Neural cell (in vitro differentiated cells): ENCODE measurements around the gene PRDM8. TPM values are rescaled to one million over a fixed set of nuclear protein-coding genes. Genes with fewer than 3 reads are reported as not detected.

Experiments
- H2AFZ ChIP-seq: fragments of 200-600, 300-800 bp; sonication (generic), shearing (Covaris generic); 2 replicates; pipeline ENCODE4 v1.6.0; 2014; ENCODE audit warnings: low read depth, mild to moderate bottlenecking, antibody characterized with exemption, low read length, moderate library complexity
- H3F3A ChIP-seq: fragments of 200-600 bp; shearing (Covaris generic); 2 replicates; pipeline ENCODE4 v1.6.1; 2016; ENCODE audit warnings: mild to moderate bottlenecking, moderate library complexity, mixed read lengths, antibody characterized with exemption, low read length; ENCODE audit not compliant: insufficient read depth, poor library complexity, severe bottlenecking
- H3K27ac ChIP-seq: fragments of 200-600, 300-800 bp; sonication (generic), shearing (Covaris generic); 2 replicates; pipeline ENCODE4 v1.5.1; 2014; ENCODE audit warnings: mild to moderate bottlenecking, low read length, moderate library complexity
- H3K27me3 ChIP-seq: fragments of 300-800, 200-600 bp; sonication (generic), shearing (Covaris generic); 2 replicates; pipeline ENCODE4 v1.6.0; 2014; ENCODE audit warnings: mild to moderate bottlenecking, low read depth, low read length, moderate library complexity; ENCODE audit not compliant: insufficient read depth
- H3K36me3 ChIP-seq: fragments of 300-800, 200-600 bp; sonication (generic), shearing (Covaris generic); 2 replicates; pipeline ENCODE4 v1.5.1; 2014; ENCODE audit warnings: mild to moderate bottlenecking, antibody characterized with exemption, low read length, moderate library complexity; ENCODE audit not compliant: insufficient read depth
- H3K4me2 ChIP-seq: fragments of 300-800, 200-600 bp; sonication (generic), shearing (Covaris generic); 2 replicates; pipeline ENCODE4 v1.6.0; 2014; ENCODE audit warnings: mild to moderate bottlenecking, low read length
- H3K4me3 ChIP-seq: fragments of 300-800, 200-600 bp; sonication (generic), shearing (Covaris generic); 2 replicates; pipeline ENCODE4 v1.5.1; 2014; ENCODE audit warnings: mild to moderate bottlenecking, low read length, moderate library complexity
- H3K79me2 ChIP-seq: fragments of 200-600 bp; shearing (Covaris generic); replicated peaks from 2 replicates; pipeline ENCODE4 v1.6.0; 2014; ENCODE audit warnings: mild to moderate bottlenecking, low read length, moderate library complexity; ENCODE audit not compliant: insufficient read depth
- H3K9ac ChIP-seq: fragments of 300-800, 200-600 bp; sonication (generic), shearing (Covaris generic); 2 replicates; pipeline ENCODE4 v1.6.1; 2016; ENCODE audit warnings: mild to moderate bottlenecking, low read length, mixed read lengths
- H3K9me2 ChIP-seq: fragments of 200-600 bp; shearing (Covaris generic); 2 replicates; pipeline ENCODE4 v1.6.1; 2016; ENCODE audit warnings: mild to moderate bottlenecking, low read length, mixed read lengths; ENCODE audit not compliant: insufficient read depth
- H3K9me3 ChIP-seq: fragments of 200-600, 300-800 bp; sonication (generic), shearing (Covaris generic); 2 replicates; pipeline ENCODE4 v1.6.1; 2016; ENCODE audit warnings: mild to moderate bottlenecking, mixed run types, low read length, moderate library complexity, mixed read lengths
- H4K20me1 ChIP-seq: fragments of 200-600 bp; shearing (Covaris generic); 2 replicates; pipeline ENCODE4 v1.6.1; 2016; ENCODE audit warnings: mild to moderate bottlenecking, mixed run types; ENCODE audit not compliant: insufficient read depth
- EP300 ChIP-seq: fragments of 450-650 bp; conservative IDR thresholded peaks from 2 replicates; pipeline ENCODE4 v1.6.1; 2014; ENCODE audit warnings: antibody characterized with exemption, mild to moderate bottlenecking, moderate library complexity; ENCODE audit not compliant: poor library complexity, severe bottlenecking
- EZH2 ChIP-seq: fragments of 200-600, 300-800 bp; shearing (Covaris generic), sonication (generic); IDR thresholded peaks from 2 replicates; pipeline ENCODE4 v1.6.1; 2014; ENCODE audit warnings: antibody characterized with exemption, low read length, borderline replicate concordance, mild to moderate bottlenecking; ENCODE audit not compliant: insufficient read depth, poor library complexity, severe bottlenecking
- MXI1 ChIP-seq: fragments of 450-650 bp; conservative IDR thresholded peaks from 2 replicates; pipeline ENCODE4 v1.6.1; 2014; ENCODE audit warnings: antibody characterized with exemption, mild to moderate bottlenecking; ENCODE audit not compliant: poor library complexity, severe bottlenecking
- POLR2AphosphoS5 ChIP-seq: IDR thresholded peaks from 2 replicates; pipeline ENCODE4 v1.6.1; 2012
- RAD21 ChIP-seq: fragments of 450-650 bp; conservative IDR thresholded peaks from 2 replicates; pipeline ENCODE4 v1.6.1; 2014; ENCODE audit warnings: antibody characterized with exemption, mild to moderate bottlenecking, moderate library complexity
- SMC3 ChIP-seq: fragments of 450-650 bp; conservative IDR thresholded peaks from 2 replicates; pipeline ENCODE4 v1.6.1; 2014; ENCODE audit warnings: antibody characterized with exemption, mild to moderate bottlenecking, moderate library complexity; ENCODE audit not compliant: poor library complexity
- TAF1 ChIP-seq: IDR thresholded peaks from 2 replicates; pipeline ENCODE4 v1.6.1; 2012; ENCODE audit warnings: low read depth
- polyA plus RNA-seq: library from polyadenylated mRNA; depleted of rRNA; stranded (reverse); fragments of >200 nt; gene quantifications from 2 replicates; pipeline ENCODE4 v1.2.3, GENCODE V29; 2014
- TF ChIP-seq, protein P1 (sequence below): fragments of 450-650 bp; IDR thresholded peaks from 2 replicates; pipeline ENCODE4 v1.5.1; 2014; ENCODE audit warnings: antibody characterized with exemption, mild to moderate bottlenecking, moderate library complexity; ENCODE audit not compliant: poor library complexity, severe bottlenecking
- TF ChIP-seq, protein P2 (sequence below): IDR thresholded peaks from 2 replicates; pipeline ENCODE4 v1.6.1; 2012; ENCODE audit warnings: borderline replicate concordance

Gene PRDM8
- polyA plus RNA-seq, 1 donor from 2014 or later, result 0.46 TPM

DNA sequence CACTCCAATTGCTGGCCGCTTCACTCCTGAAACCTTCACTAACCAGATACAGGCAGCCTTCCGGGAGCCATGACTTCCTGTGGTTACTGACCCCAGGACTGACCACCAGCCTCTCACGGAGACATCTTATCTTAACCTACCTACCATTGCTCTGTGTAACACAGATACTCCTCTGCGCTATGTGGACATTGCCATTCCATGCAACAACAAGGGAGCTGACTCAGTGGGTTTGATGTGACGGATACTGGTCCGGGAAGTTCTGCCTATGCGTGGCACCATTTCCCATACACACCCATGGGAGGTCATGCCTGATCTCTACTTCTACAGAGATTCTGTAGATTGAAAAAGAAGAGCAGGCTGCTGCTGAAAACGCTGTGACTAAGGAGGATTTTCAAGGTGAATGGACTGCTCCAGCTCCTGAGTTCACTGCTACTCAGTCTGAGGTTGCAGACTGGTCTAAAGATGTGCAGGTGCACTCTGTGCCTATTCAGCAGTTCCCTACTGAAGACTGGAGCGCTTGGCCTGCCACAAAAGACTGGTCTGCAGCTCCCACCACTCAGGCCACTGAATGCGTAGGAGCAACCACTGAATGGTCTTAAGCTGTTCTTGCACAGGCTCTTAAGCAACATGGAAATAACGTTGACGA lies 35.8 kb upstream of the PRDM8 start:
- no peak overlapping the region for H3K9ac ChIP-seq
- no peak overlapping the region for H3K4me3 ChIP-seq
- no peaks in the 10 kb centered on the region for H3K27me3 ChIP-seq
- H4K20me1 ChIP-seq, result no peaks in the 10 kb centered on the region
- TF ChIP-seq RAD21, result no peak
- no peak for TF ChIP-seq MXI1
- TF ChIP-seq, protein P1, sequence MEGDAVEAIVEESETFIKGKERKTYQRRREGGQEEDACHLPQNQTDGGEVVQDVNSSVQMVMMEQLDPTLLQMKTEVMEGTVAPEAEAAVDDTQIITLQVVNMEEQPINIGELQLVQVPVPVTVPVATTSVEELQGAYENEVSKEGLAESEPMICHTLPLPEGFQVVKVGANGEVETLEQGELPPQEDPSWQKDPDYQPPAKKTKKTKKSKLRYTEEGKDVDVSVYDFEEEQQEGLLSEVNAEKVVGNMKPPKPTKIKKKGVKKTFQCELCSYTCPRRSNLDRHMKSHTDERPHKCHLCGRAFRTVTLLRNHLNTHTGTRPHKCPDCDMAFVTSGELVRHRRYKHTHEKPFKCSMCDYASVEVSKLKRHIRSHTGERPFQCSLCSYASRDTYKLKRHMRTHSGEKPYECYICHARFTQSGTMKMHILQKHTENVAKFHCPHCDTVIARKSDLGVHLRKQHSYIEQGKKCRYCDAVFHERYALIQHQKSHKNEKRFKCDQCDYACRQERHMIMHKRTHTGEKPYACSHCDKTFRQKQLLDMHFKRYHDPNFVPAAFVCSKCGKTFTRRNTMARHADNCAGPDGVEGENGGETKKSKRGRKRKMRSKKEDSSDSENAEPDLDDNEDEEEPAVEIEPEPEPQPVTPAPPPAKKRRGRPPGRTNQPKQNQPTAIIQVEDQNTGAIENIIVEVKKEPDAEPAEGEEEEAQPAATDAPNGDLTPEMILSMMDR, result no peak
- TF ChIP-seq, protein P2, sequence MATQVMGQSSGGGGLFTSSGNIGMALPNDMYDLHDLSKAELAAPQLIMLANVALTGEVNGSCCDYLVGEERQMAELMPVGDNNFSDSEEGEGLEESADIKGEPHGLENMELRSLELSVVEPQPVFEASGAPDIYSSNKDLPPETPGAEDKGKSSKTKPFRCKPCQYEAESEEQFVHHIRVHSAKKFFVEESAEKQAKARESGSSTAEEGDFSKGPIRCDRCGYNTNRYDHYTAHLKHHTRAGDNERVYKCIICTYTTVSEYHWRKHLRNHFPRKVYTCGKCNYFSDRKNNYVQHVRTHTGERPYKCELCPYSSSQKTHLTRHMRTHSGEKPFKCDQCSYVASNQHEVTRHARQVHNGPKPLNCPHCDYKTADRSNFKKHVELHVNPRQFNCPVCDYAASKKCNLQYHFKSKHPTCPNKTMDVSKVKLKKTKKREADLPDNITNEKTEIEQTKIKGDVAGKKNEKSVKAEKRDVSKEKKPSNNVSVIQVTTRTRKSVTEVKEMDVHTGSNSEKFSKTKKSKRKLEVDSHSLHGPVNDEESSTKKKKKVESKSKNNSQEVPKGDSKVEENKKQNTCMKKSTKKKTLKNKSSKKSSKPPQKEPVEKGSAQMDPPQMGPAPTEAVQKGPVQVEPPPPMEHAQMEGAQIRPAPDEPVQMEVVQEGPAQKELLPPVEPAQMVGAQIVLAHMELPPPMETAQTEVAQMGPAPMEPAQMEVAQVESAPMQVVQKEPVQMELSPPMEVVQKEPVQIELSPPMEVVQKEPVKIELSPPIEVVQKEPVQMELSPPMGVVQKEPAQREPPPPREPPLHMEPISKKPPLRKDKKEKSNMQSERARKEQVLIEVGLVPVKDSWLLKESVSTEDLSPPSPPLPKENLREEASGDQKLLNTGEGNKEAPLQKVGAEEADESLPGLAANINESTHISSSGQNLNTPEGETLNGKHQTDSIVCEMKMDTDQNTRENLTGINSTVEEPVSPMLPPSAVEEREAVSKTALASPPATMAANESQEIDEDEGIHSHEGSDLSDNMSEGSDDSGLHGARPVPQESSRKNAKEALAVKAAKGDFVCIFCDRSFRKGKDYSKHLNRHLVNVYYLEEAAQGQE, result no peak
- no peak for TF ChIP-seq EZH2
- no peak for TF ChIP-seq SMC3
- TF ChIP-seq POLR2AphosphoS5, result no peak
- no peak for TF ChIP-seq TAF1
- no peak for TF ChIP-seq EP300
- H2AFZ ChIP-seq, result no peak overlapping the region
- H3K27ac ChIP-seq, result no peak overlapping the region
- H3K9me3 ChIP-seq, result no peaks in the 10 kb centered on the region
- H3F3A ChIP-seq, result no peaks in the 10 kb centered on the region
- no peaks in the 10 kb centered on the region for H3K36me3 ChIP-seq
- H3K79me2 ChIP-seq, result no peaks in the 10 kb centered on the region
- no peak overlapping the region for H3K4me2 ChIP-seq
- no peaks in the 10 kb centered on the region for H3K9me2 ChIP-seq

DNA sequence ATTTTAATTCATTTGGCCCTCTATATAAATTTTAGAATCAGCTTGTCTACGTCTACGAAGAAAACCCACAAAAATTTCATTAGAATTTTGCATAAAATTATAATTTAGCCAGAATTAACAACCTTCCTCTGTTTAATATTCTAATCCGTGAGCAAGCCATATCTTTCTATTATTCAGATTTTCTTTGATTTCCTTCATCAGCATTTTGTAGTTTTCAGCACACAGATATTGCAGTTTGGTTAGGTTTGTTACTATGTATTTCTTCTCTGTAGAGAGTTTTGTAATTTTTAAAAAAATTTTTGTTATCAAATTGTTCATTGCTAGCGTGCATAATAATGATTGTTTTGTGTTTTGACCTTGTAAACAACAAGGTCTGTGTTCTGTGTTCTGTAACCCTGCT lies 34.9 kb upstream of the PRDM8 start:
- Histone ChIP-seq H3K27me3 (no peaks in the 10 kb centered on the region), H3K9ac (no peak overlapping the region), H4K20me1 (no peaks in the 10 kb centered on the region), H3K27ac (no peak overlapping the region), H2AFZ (no peak overlapping the region), H3F3A (no peaks in the 10 kb centered on the region), H3K4me2 (no peak overlapping the region), H3K36me3 (no peaks in the 10 kb centered on the region), H3K9me3 (no peaks in the 10 kb centered on the region), H3K79me2 (no peaks in the 10 kb centered on the region), H3K9me2 (no peaks in the 10 kb centered on the region), H3K4me3 (no peak overlapping the region)
- TF ChIP-seq, protein P2, result no peak
- no peak for TF ChIP-seq MXI1
- no peak for TF ChIP-seq EZH2
- TF ChIP-seq SMC3, result no peak
- no peak for TF ChIP-seq TAF1
- TF ChIP-seq RAD21, result no peak
- TF ChIP-seq, protein P1, result no peak
- TF ChIP-seq POLR2AphosphoS5, result no peak
- TF ChIP-seq EP300, result no peak
